IMR-90 (cell line): ENCODE results near the gene FAM90A1. TPM values are rescaled to one million over a fixed set of nuclear protein-coding genes. Genes with fewer than 3 reads are reported as not detected.
"Not testable (repeated sequence)": the region's sequence is repeated elsewhere in the genome, so short reads cannot be mapped to it uniquely, and the experiment has no call there.

Experiments
- ATAC-seq: fragments of 200-7000 bp; cut with Tn5 transposase; 2 replicates; pipeline ENCODE4 v1.9.1; 2020; ENCODE audit warnings: low read depth, mild to moderate bottlenecking, moderate library complexity
- BruUV-seq: library from RNA; stranded (reverse); fragments of 400-500 nt; replicated peaks from 2 replicates; lab custom pipeline; 2021; lab: Mats Ljungman, UMichigan
- CTCF ChIA-PET: fragments of 300-600 bp; formaldehyde crosslinking; extraction: SDS; loops from one replicate; lab custom pipeline; 2021; ENCODE audit warnings: antibody characterized with exemption; lab: Yijun Ruan, JAX
- POLR2A ChIA-PET: fragments of 300-600 bp; sonication (Branson Sonifier 250); formaldehyde crosslinking; loops from one replicate; lab custom pipeline; 2022; ENCODE audit warnings: antibody characterized with exemption; ENCODE audit not compliant: unreplicated experiment; lab: Charles Lee
- DNase-seq: peaks from one replicate; pipeline ENCODE4 v3.0.0; 2013
- H2AFZ ChIP-seq: replicated peaks from 2 replicates; pipeline ENCODE3; 2013; ENCODE audit warnings: low read length, mild to moderate bottlenecking; ENCODE audit not compliant: poor library complexity
- H2AK5ac ChIP-seq: 2 replicates; pipeline ENCODE4 v1.6.1; 2013; ENCODE audit warnings: low read depth, low read length, inconsistent platforms
- H2AK9ac ChIP-seq: replicated peaks from 2 replicates; pipeline ENCODE3; 2013; ENCODE audit warnings: mild to moderate bottlenecking, low read depth, low read length, moderate library complexity; ENCODE audit not compliant: poor library complexity
- H2BK120ac ChIP-seq: 2 replicates; pipeline ENCODE4 v1.6.1; 2013; ENCODE audit warnings: low read depth, low read length, inconsistent platforms
- H2BK15ac ChIP-seq: 3 replicates; pipeline ENCODE4 v1.6.1; 2013; ENCODE audit warnings: low read depth, low read length, inconsistent platforms
- H2BK20ac ChIP-seq: 2 replicates; pipeline ENCODE4 v1.6.1; 2013; ENCODE audit warnings: low read depth, mild to moderate bottlenecking, inconsistent platforms, low read length, moderate library complexity
- H2BK5ac ChIP-seq: 2 replicates; pipeline ENCODE4 v1.6.1; 2013; ENCODE audit warnings: mild to moderate bottlenecking, low read depth, low read length, inconsistent platforms; ENCODE audit not compliant: poor library complexity, severe bottlenecking
- H3K14ac ChIP-seq: replicated peaks from 2 replicates; pipeline ENCODE4 v1.6.1; 2013; ENCODE audit warnings: low read depth, low read length, inconsistent platforms
- H3K18ac ChIP-seq: 2 replicates; pipeline ENCODE4 v1.6.1; 2013; ENCODE audit warnings: low read depth, low read length, control low read depth
- H3K23ac ChIP-seq: 2 replicates; pipeline ENCODE4 v1.6.1; 2013; ENCODE audit warnings: low read depth, low read length, inconsistent platforms
- H3K27ac ChIP-seq: 2 replicates; pipeline ENCODE4 v1.5.1; 2013; ENCODE audit warnings: mild to moderate bottlenecking, control low read depth, low read length; ENCODE audit not compliant: insufficient read depth
- H3K27me3 ChIP-seq: 2 replicates; pipeline ENCODE4 v1.6.1; 2013; ENCODE audit warnings: low read length; ENCODE audit not compliant: control insufficient read depth, insufficient read depth
- H3K36me3 ChIP-seq: 2 replicates; pipeline ENCODE4 v1.6.1; 2013; ENCODE audit warnings: low read length, mixed read lengths; ENCODE audit not compliant: control insufficient read depth, insufficient read depth
- H3K4ac ChIP-seq: 2 replicates; pipeline ENCODE4 v1.6.1; 2013; ENCODE audit warnings: low read depth, low read length, inconsistent platforms
- H3K4me1 ChIP-seq: 2 replicates; pipeline ENCODE4 v1.6.1; 2013; ENCODE audit warnings: low read length, mixed read lengths; ENCODE audit not compliant: control insufficient read depth, insufficient read depth
- H3K4me2 ChIP-seq: 2 replicates; pipeline ENCODE4 v1.6.1; 2013; ENCODE audit warnings: low read depth, mild to moderate bottlenecking, control low read depth, low read length, moderate library complexity
- H3K4me3 ChIP-seq: 2 replicates; pipeline ENCODE4 v1.5.1; 2013; ENCODE audit warnings: low read depth, mild to moderate bottlenecking, control low read depth, low read length, moderate library complexity; ENCODE audit not compliant: insufficient read depth
- H3K56ac ChIP-seq: 2 replicates; pipeline ENCODE4 v1.6.1; 2013; ENCODE audit warnings: low read length, inconsistent platforms; ENCODE audit not compliant: insufficient read depth; ENCODE audit errors: extremely low read depth
- H3K79me1 ChIP-seq, 2 experiments: 2 replicates each; pipeline ENCODE4 v1.6.1; 2013; ENCODE audit warnings: low read length in 2 of 2, inconsistent platforms in 1 of 2, low read depth in 1 of 2
- H3K9ac ChIP-seq: 2 replicates; pipeline ENCODE4 v1.6.1; 2013; ENCODE audit warnings: low read depth, low read length, control low read depth
- H3K9me1 ChIP-seq: 2 replicates; pipeline ENCODE4 v1.6.1; 2013; ENCODE audit warnings: low read length, inconsistent platforms; ENCODE audit not compliant: insufficient read depth
- H3K9me3 ChIP-seq: 2 replicates; pipeline ENCODE4 v1.6.1; 2013; ENCODE audit warnings: low read length; ENCODE audit not compliant: control insufficient read depth, insufficient read depth
- H4K20me1 ChIP-seq: 2 replicates; pipeline ENCODE4 v1.6.1; 2013; ENCODE audit warnings: low read length, inconsistent platforms; ENCODE audit not compliant: insufficient read depth
- H4K5ac ChIP-seq: 2 replicates; pipeline ENCODE4 v1.6.1; 2013; ENCODE audit warnings: mild to moderate bottlenecking, low read depth, low read length, control low read depth
- H4K8ac ChIP-seq, 2 experiments: 2 replicates each; pipeline ENCODE4 v1.6.1; 2013; ENCODE audit warnings: low read depth in 2 of 2, low read length in 2 of 2, control low read depth in 1 of 2, inconsistent platforms in 1 of 2
- H4K91ac ChIP-seq: 2 replicates; pipeline ENCODE4 v1.6.1; 2013; ENCODE audit warnings: low read depth, low read length, inconsistent platforms; ENCODE audit not compliant: insufficient read depth
- WGBS, 2 experiments: methylation state at CpG; one replicate each; pipeline versions ENCODE4 v1.1.5 to v1.1.7; 2013; ENCODE audit warnings: missing lambda C conversion rate in 2 of 2; ENCODE audit not compliant: insufficient read length in 1 of 2; ENCODE audit errors: extremely low coverage in 2 of 2; 5-methylcytosine and 5-hydroxymethylcytosine counted together
- dilution Hi-C: fragments of 300-500 bp; cut with HindIII; formaldehyde crosslinking; loops from one replicate; pipeline ENCODE4 v1.14.3; 2018; ENCODE audit warnings: low sequenced_read_pairs; ENCODE audit not compliant: unreplicated experiment
- in situ Hi-C: fragments of 300-500 bp; cut with MboI; formaldehyde crosslinking; loops from 3 replicates; pipeline ENCODE4 v1.14.3; 2019; ENCODE audit warnings: low sequenced_read_pairs, inconsistent platforms, mixed read lengths
- intact Hi-C: fragments of 100-400 bp; cut with micrococcal nuclease; formaldehyde crosslinking; loops from 2 replicates; pipeline ENCODE4 v1.10.0; 2022
- polyA plus RNA-seq, 3 experiments: library from polyadenylated mRNA; depleted of rRNA; stranded (reverse); fragments of >200 nt; gene quantifications; 2 replicates each; pipeline ENCODE4 v1.2.3, GENCODE V29; 2012; ENCODE audit warnings: low replicate concordance in 1 of 3
- total RNA-seq: library from RNA; depleted of rRNA; stranded (reverse); fragments of >200 nt; gene quantifications from 2 replicates; pipeline ENCODE4 v1.2.3, GENCODE V29; 2012

Gene FAM90A1
- total and polyA plus RNA-seq, 2 of the 4 experiments (the other 2 are of a cell fraction) = 0.09 TPM; not detected in 1

DNA sequence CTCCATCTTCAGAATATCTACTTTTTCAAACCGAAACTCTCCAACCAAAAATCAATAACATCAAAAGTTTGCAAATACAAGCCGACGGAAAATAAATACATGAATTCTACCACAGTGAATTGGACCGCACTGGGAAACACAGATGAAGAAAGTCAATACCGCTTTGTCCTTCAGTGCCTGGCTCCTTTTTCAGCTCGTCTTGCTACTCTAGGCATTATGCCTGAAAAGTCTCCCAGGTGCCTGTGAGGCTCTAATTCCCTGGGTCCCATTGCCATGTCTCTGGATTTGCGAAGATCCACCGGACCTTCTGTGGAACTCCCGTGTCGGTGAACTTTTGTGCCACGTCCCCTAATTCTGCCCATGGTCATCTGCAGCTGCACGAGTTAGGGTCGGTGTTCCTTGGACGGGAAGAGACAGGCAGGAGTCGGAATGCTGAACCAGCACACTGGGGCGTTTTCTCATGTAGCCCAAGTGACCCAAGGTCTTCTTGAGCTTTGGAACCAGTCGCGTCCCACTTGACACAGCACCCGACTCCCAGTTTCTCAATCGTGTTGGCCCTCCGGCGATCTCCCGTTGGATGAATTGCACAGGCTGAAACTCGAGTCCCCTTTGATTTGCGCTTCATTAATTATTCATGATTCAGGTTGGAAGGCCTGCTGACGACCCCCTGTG is 8.6 kb downstream of the FAM90A1 start:
- H3K27ac ChIP-seq, H3K27me3 ChIP-seq, H3K36me3 ChIP-seq, H3K9me3 ChIP-seq, H3K23ac ChIP-seq, H4K8ac ChIP-seq, H3K9ac ChIP-seq, H3K18ac ChIP-seq, BruUV-seq, H2AK9ac ChIP-seq, H3K4ac ChIP-seq, H3K9me1 ChIP-seq, H2AFZ ChIP-seq, H2BK20ac ChIP-seq, H3K14ac ChIP-seq, H4K5ac ChIP-seq, dilution Hi-C loops, H4K91ac ChIP-seq, H3K4me2 ChIP-seq, H3K4me1 ChIP-seq, H2AK5ac ChIP-seq, CTCF ChIA-PET, DNase-seq, H2BK5ac ChIP-seq, H2BK15ac ChIP-seq, ATAC-seq, H3K79me1 ChIP-seq, H4K20me1 ChIP-seq, H2BK120ac ChIP-seq, H3K56ac ChIP-seq, H3K4me3 ChIP-seq, in situ Hi-C loops, intact Hi-C loops, POLR2A ChIA-PET: not testable (repeated sequence)
- 85% methylated on average over 13 of the region's 26 CpGs; no CpG with 5 or more reads in 1 of the 2 experiments for WGBS, 2 experiments
